Measurements from ENCODE around the gene PRR5L.

PRR5L gene

GRCh38 chr11:36328966-36329673, 33.0 kb downstream of the PRR5L start:
- DNase-seq = no peak

- no peak for DNase-seq
Measured at GRCh38 chr11:36330411-36330810, 34.3 kb downstream of the PRR5L start.

GRCh38 chr11:36333468-36333867, 37.4 kb downstream of the PRR5L start:
- no peak for DNase-seq

GRCh38 chr11:36333897-36334296, 37.8 kb downstream of the PRR5L start:
- DNase-seq = peak; percentile 44

GRCh38 chr11:36339888-36340287, 43.8 kb downstream of the PRR5L start:
- no peak for DNase-seq

- no peak for DNase-seq
Measured at GRCh38 chr11:36340897-36341296, 44.8 kb downstream of the PRR5L start.

- DNase-seq = no peak
Measured at GRCh38 chr11:36341915-36342314, 45.8 kb downstream of the PRR5L start.

- no peak for DNase-seq
Measured at GRCh38 chr11:36342327-36342726, 46.2 kb downstream of the PRR5L start.

- DNase-seq = no peak
Measured at GRCh38 chr11:36343436-36343835, 47.3 kb downstream of the PRR5L start.

- DNase-seq = no peak
Measured at GRCh38 chr11:36345084-36345511, 49.0 kb downstream of the PRR5L start.

- DNase-seq = no peak
Measured at GRCh38 chr11:36345535-36346141, 49.5 kb downstream of the PRR5L start.

GRCh38 chr11:36346562-36347383, 50.7 kb downstream of the PRR5L start:
- no peak for DNase-seq

GRCh38 chr11:36347384-36347906, 51.4 kb downstream of the PRR5L start:
- DNase-seq = no peak

GRCh38 chr11:36349351-36350136, 53.5 kb downstream of the PRR5L start:
- DNase-seq = no peak

GRCh38 chr11:36350137-36350513, 54.0 kb downstream of the PRR5L start:
- no peak for DNase-seq

GRCh38 chr11:36352922-36353321, 56.8 kb downstream of the PRR5L start:
- no peak for DNase-seq

GRCh38 chr11:36354221-36355003, 58.3 kb downstream of the PRR5L start:
- no peak for DNase-seq

- no peak for DNase-seq
Measured at GRCh38 chr11:36356201-36356600, 60.1 kb downstream of the PRR5L start.

GRCh38 chr11:36357831-36358230, 61.7 kb downstream of the PRR5L start:
- no peak for DNase-seq

- no peak for DNase-seq
Measured at GRCh38 chr11:36358436-36358835, 62.3 kb downstream of the PRR5L start.

- no peak for DNase-seq
Measured at GRCh38 chr11:36360318-36360717, 64.2 kb downstream of the PRR5L start.

GRCh38 chr11:36360826-36361415, 64.8 kb downstream of the PRR5L start:
- no peak for DNase-seq
